ENCODE measurements around the gene BPIFB2.

GRCh38 chr20:32976746-32977145 is 30.8 kb upstream of the BPIFB2 start:
- TF ChIP-seq, protein P1, sequence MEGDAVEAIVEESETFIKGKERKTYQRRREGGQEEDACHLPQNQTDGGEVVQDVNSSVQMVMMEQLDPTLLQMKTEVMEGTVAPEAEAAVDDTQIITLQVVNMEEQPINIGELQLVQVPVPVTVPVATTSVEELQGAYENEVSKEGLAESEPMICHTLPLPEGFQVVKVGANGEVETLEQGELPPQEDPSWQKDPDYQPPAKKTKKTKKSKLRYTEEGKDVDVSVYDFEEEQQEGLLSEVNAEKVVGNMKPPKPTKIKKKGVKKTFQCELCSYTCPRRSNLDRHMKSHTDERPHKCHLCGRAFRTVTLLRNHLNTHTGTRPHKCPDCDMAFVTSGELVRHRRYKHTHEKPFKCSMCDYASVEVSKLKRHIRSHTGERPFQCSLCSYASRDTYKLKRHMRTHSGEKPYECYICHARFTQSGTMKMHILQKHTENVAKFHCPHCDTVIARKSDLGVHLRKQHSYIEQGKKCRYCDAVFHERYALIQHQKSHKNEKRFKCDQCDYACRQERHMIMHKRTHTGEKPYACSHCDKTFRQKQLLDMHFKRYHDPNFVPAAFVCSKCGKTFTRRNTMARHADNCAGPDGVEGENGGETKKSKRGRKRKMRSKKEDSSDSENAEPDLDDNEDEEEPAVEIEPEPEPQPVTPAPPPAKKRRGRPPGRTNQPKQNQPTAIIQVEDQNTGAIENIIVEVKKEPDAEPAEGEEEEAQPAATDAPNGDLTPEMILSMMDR (optimal IDR thresholded peaks at IDR 0.05 in 1 of 3, IDR thresholded peaks at IDR 0.05 in 1 of 3, conservative IDR thresholded peaks at IDR 0.05 in 1 of 3; ENCODE audit: extremely low read depth in 1 of 3, insufficient read depth in 2 of 3, low read length in 3 of 3), result no peak
- no peak for TF ChIP-seq EZH2 (IDR thresholded peaks at IDR 0.05; ENCODE audit: low read length)

Measured in keratinocyte (primary cell).